Smooth muscle cell (in vitro differentiated cells): ENCODE data around the gene KDM1B. TPM values are rescaled to one million over a fixed set of nuclear protein-coding genes. Genes with fewer than 3 reads are reported as not detected.

Experiments used
- DNase-seq: peaks from one replicate; lab custom pipeline; 2025; ENCODE audit not compliant: unreplicated experiment; lab: John Stamatoyannopoulos, UW
- H2AFZ ChIP-seq: fragments of 200-600 bp; sonication (generic); 2 replicates; pipeline ENCODE4 v1.6.0; 2016; ENCODE audit warnings: antibody characterized with exemption, low read depth, mild to moderate bottlenecking
- H3F3A ChIP-seq: fragments of 200-600 bp; sonication (generic); 2 replicates; pipeline ENCODE4 v1.6.0; 2017; ENCODE audit warnings: antibody characterized with exemption, low read depth
- H3K27ac ChIP-seq: fragments of 200-600 bp; sonication (generic); 2 replicates; pipeline ENCODE4 v1.5.1; 2016; ENCODE audit warnings: low read depth, mild to moderate bottlenecking
- H3K27me3 ChIP-seq: fragments of 200-600 bp; sonication (generic); 2 replicates; pipeline ENCODE4 v1.6.1; 2016; ENCODE audit warnings: low read depth, mild to moderate bottlenecking
- H3K36me3 ChIP-seq: fragments of 200-600 bp; sonication (generic); 2 replicates; pipeline ENCODE4 v1.5.1; 2016; ENCODE audit warnings: low read depth
- H3K4me1 ChIP-seq: fragments of 200-600 bp; sonication (generic); 2 replicates; pipeline ENCODE4 v1.5.1; 2016; ENCODE audit warnings: low read depth
- H3K4me2 ChIP-seq: fragments of 200-600 bp; sonication (generic); 2 replicates; pipeline ENCODE4 v1.6.0; 2016; ENCODE audit warnings: mild to moderate bottlenecking
- H3K4me3 ChIP-seq: fragments of 200-600 bp; sonication (generic); 2 replicates; pipeline ENCODE4 v1.5.1; 2016; ENCODE audit warnings: mild to moderate bottlenecking
- H3K79me2 ChIP-seq: fragments of 200-600 bp; sonication (generic); 2 replicates; pipeline ENCODE4 v1.6.0; 2016; ENCODE audit warnings: low read depth, mild to moderate bottlenecking
- H3K9ac ChIP-seq: fragments of 200-600 bp; sonication (generic); 2 replicates; pipeline ENCODE4 v1.6.0; 2016; ENCODE audit warnings: low read depth
- H3K9me3 ChIP-seq: fragments of 200-600 bp; sonication (generic); replicated peaks from 2 replicates; pipeline ENCODE4 v1.5.1; 2016; ENCODE audit warnings: low read depth
- H4K20me1 ChIP-seq: fragments of 200-600 bp; sonication (generic); 2 replicates; pipeline ENCODE4 v1.6.0; 2016; ENCODE audit warnings: low read depth
- CTCF ChIP-seq: fragments of 200-600 bp; sonication (generic); IDR thresholded peaks from 2 replicates; pipeline ENCODE4 v1.5.1; 2017; ENCODE audit warnings: borderline replicate concordance, mild to moderate bottlenecking, antibody characterized with exemption; ENCODE audit not compliant: insufficient read depth, poor library complexity, severe bottlenecking
- WGBS: methylation state at CpG from one replicate; pipeline ENCODE4 v1.1.7; 2016; ENCODE audit warnings: low lambda C conversion rate; 5-methylcytosine and 5-hydroxymethylcytosine counted together
- polyA plus RNA-seq: library from polyadenylated mRNA; unstranded; fragments of >200 nt; fragmentation: Nextera tagmentation; extraction: Ambion mirVana; gene quantifications from 2 replicates; pipeline ENCODE4 v1.2.1, GENCODE V29; 2016
- total RNA-seq: library from RNA; depleted of rRNA; stranded (reverse); fragments of >200 nt; gene quantifications from 2 replicates; pipeline ENCODE4 v1.2.3, GENCODE V29; 2014

KDM1B gene
- total and polyA plus RNA-seq, 2 experiments from 2014 or later: 8.2 to 15.8 TPM

DNA sequence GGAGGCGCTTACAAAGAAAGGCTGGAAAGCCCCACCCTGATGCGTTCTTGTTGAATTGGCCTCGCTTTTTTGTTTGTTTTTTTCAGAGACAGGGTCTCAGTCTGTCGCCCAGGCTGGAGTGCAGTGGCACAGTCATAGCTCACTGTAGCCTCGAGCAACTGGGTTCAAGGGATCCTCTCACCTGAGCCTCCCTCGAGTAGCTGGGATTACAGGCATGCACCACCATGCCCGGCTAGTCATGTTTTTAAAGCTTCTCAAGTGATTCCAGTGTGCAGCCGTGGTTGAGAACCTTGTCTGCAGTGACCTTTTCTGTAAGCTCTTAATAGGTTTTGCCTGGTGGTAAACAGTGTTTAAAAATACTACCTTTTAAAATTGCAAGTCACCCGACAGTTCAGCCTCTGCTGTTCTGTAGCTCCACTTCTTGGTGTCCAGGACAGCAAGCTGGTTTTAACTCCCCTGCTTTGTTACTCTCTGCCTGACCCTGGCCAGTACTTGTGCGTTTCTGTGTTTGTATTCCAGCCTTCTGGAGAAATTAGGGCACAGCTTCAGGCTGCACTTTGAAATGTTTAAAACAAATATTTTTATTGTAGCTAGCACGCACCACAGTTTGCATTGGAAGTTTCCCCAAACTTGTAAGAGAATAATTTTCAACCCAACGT lies 54.4 kb downstream of the KDM1B start:
- H3K4me1 ChIP-seq: no peaks in the 10 kb centered on the region
- no peak for TF ChIP-seq CTCF
- H4K20me1 ChIP-seq: no peaks in the 10 kb centered on the region
- H3K27me3 ChIP-seq: no peaks in the 10 kb centered on the region
- H3F3A ChIP-seq: no peaks in the 10 kb centered on the region
- no peak for DNase-seq
- no peak overlapping the region for H2AFZ ChIP-seq
- H3K4me2 ChIP-seq: no peak overlapping the region
- H3K27ac ChIP-seq: no peak overlapping the region
- no peak overlapping the region for H3K4me3 ChIP-seq
- WGBS: 76% methylated on average over 12 of the region's 12 CpGs
- no peak overlapping the region for H3K9ac ChIP-seq
- no peaks in the 10 kb centered on the region for H3K9me3 ChIP-seq
- H3K36me3 ChIP-seq: no peaks in the 10 kb centered on the region
- H3K79me2 ChIP-seq: no peaks in the 10 kb centered on the region

GRCh38 chr6:18210707-18211106 lies 55.5 kb downstream of the KDM1B start:
- H3K27ac ChIP-seq: no peak overlapping the region
- no peak overlapping the region for H3K9ac ChIP-seq
- no peaks in the 10 kb centered on the region for H3F3A ChIP-seq
- no peaks in the 10 kb centered on the region for H3K79me2 ChIP-seq
- no peaks in the 10 kb centered on the region for H3K4me1 ChIP-seq
- H3K27me3 ChIP-seq: no peaks in the 10 kb centered on the region
- no peaks in the 10 kb centered on the region for H4K20me1 ChIP-seq
- no peak for TF ChIP-seq CTCF
- H2AFZ ChIP-seq: no peak overlapping the region
- no peak overlapping the region for H3K4me2 ChIP-seq
- no peak overlapping the region for H3K4me3 ChIP-seq
- no peaks in the 10 kb centered on the region for H3K36me3 ChIP-seq
- H3K9me3 ChIP-seq: no peaks in the 10 kb centered on the region
- 86% methylated on average over 5 of the region's 5 CpGs for WGBS
- DNase-seq: no peak

DNA sequence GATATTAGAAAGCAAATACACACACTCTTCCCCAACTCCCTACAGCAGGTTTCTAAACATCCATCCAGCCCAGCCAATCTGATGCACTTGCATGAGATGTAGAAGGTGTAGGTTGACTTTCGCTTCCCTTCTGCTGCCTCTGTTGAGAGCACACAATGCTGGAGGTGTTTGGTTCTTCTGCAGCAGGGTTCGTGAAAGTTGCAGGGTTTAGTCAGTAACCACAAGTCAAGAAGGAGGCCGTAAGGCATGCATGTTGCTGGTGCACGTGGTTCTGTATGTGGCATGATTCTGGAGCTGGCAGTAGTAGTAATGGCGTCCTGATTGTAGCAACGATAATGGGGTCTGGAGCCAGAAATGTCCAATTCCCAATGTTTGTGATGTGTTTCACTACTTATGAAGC lies 56.1 kb downstream of the KDM1B start:
- Histone ChIP-seq H3K9me3 (no peaks in the 10 kb centered on the region), H2AFZ (no peak overlapping the region), H3K4me1 (no peaks in the 10 kb centered on the region), H3F3A (no peaks in the 10 kb centered on the region), H3K79me2 (no peaks in the 10 kb centered on the region), H3K36me3 (no peaks in the 10 kb centered on the region), H3K4me2 (no peak overlapping the region), H3K27ac (no peak overlapping the region), H3K27me3 (no peaks in the 10 kb centered on the region), H4K20me1 (no peaks in the 10 kb centered on the region), H3K4me3 (no peak overlapping the region), H3K9ac (no peak overlapping the region)
- TF ChIP-seq CTCF: no peak
- DNase-seq: no peak
- 92% methylated on average over 6 of the region's 6 CpGs for WGBS

DNA sequence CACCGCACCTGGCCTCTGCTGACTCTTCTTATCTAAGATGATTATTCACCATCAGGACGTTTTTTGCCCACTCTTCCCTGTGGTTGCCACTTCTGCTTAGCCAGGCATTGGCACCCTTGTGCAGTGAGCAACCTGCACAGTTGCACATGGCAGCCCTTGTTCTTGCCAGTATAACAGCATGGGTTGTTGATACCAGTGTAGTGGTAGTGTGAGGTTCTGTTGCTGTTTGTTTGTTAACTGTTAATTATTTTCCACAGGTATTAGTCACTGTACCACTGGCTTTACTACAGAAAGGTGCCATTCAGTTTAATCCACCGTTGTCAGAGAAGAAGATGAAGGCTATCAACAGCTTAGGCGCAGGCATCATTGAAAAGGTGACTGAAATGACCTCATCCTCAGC lies 57.0 kb downstream of the KDM1B start:
- Histone ChIP-seq H3K4me2 (no peak overlapping the region), H3K4me3 (no peak overlapping the region), H3K79me2 (no peaks in the 10 kb centered on the region), H3K27me3 (no peaks in the 10 kb centered on the region), H3F3A (no peaks in the 10 kb centered on the region), H3K9me3 (no peaks in the 10 kb centered on the region), H3K36me3 (no peaks in the 10 kb centered on the region), H4K20me1 (no peaks in the 10 kb centered on the region), H3K27ac (no peak overlapping the region), H2AFZ (no peak overlapping the region), H3K9ac (no peak overlapping the region), H3K4me1 (no peaks in the 10 kb centered on the region)
- no peak for TF ChIP-seq CTCF
- 88% methylated on average over 4 of the region's 4 CpGs for WGBS
- DNase-seq: no peak
